K562 (cell line): ENCODE data around the gene TMPRSS9. TPM values are rescaled to one million over a fixed set of nuclear protein-coding genes. Genes with fewer than 3 reads are reported as not detected.
A peak's percentile ranks its signal among the peaks of the same experiment; 100 is the strongest.

Experiments
- ATAC-seq: fragments of 200-7000 bp; cut with Tn5 transposase; 3 replicates; pipeline ENCODE4 v1.9.1; 2020; ENCODE audit warnings: moderate library complexity
- BruUV-seq: library from RNA; stranded (reverse); fragments of 400-500 nt; replicated peaks from 2 replicates; lab custom pipeline; 2021; lab: Mats Ljungman, UMichigan
- CTCF ChIA-PET: fragments of 300-600 bp; formaldehyde crosslinking; extraction: SDS; loops from one replicate; lab custom pipeline; 2021; ENCODE audit warnings: low intra/inter-chr PET ratio; lab: Yijun Ruan, JAX
- POLR2A ChIA-PET: fragments of 300-600, 350-650 bp; sonication (Branson Sonifier 250); formaldehyde crosslinking; extraction: SDS; loops from one replicate; lab custom pipeline; 2021; ENCODE audit warnings: antibody characterized with exemption, inconsistent platforms; lab: Yijun Ruan, JAX
- DNase-seq, 4 experiments: peaks; one replicate each; pipeline versions ENCODE4 v3.0.0 to v3.0.0-alpha.2; 2011 to 2018; ENCODE audit warnings: low spot score in 3 of 4, mixed read lengths in 3 of 4; ENCODE audit errors: extremely low read depth in 1 of 4
- FAIRE-seq: peaks from 2 replicates; lab custom pipeline; 2011; peaks lifted over from hg19 to GRCh38; lab: Jason Lieb, UNC
- H2AFZ ChIP-seq: 2 replicates; pipeline ENCODE4 v1.6.0; 2011; ENCODE audit warnings: low read depth, low read length, control low read depth, inconsistent platforms
- H3K27ac ChIP-seq: fragments of 200-600 bp; 3 replicates; pipeline ENCODE4 v1.8.0; 2011; ENCODE audit warnings: low read depth, mild to moderate bottlenecking, control low read depth, inconsistent platforms, low read length, moderate library complexity, mixed read lengths; ENCODE audit errors: extremely low read depth
- H3K27me3 ChIP-seq, 2 experiments: fragments of 300-600 bp in 1 of 2; 2 replicates in 1 of 2; 3 replicates in 1 of 2; pipeline versions ENCODE4 v1.6.0 to v1.8.0; 2011; ENCODE audit warnings: inconsistent platforms in 2 of 2, low read length in 2 of 2, mild to moderate bottlenecking in 1 of 2, mixed read lengths in 1 of 2, moderate library complexity in 1 of 2; ENCODE audit not compliant: control insufficient read depth in 2 of 2, insufficient read depth in 2 of 2
- H3K36me3 ChIP-seq: fragments of 300-600 bp; 3 replicates; pipeline ENCODE4 v1.8.0; 2011; ENCODE audit warnings: mild to moderate bottlenecking, low read length, inconsistent platforms; ENCODE audit not compliant: control insufficient read depth, insufficient read depth
- H3K4me1 ChIP-seq, 2 experiments: fragments of 200-600 bp in 1 of 2; replicated peaks in 1 of 2; 2 replicates in 1 of 2; 3 replicates in 1 of 2; pipeline versions ENCODE4 v1.5.1 to v1.8.0; 2011; ENCODE audit warnings: inconsistent platforms in 2 of 2, low read length in 2 of 2, mild to moderate bottlenecking in 1 of 2, mixed read lengths in 1 of 2, moderate library complexity in 1 of 2; ENCODE audit not compliant: control insufficient read depth in 2 of 2, insufficient read depth in 2 of 2
- H3K4me2 ChIP-seq: 2 replicates; pipeline ENCODE4 v1.6.1; 2011; ENCODE audit warnings: low read length, control low read depth, inconsistent platforms, mixed read lengths; ENCODE audit not compliant: insufficient read depth
- H3K4me3 ChIP-seq: fragments of 200-600 bp; sonication (generic), shearing (Covaris generic); 2 replicates; pipeline ENCODE4 v1.5.1; 2016; ENCODE audit warnings: control low read depth, inconsistent platforms
- H3K79me2 ChIP-seq: fragments of 200-600 bp; 3 replicates; pipeline ENCODE4 v1.8.0; 2011; ENCODE audit warnings: low read length, inconsistent platforms; ENCODE audit not compliant: control insufficient read depth, insufficient read depth
- H3K9ac ChIP-seq, 2 experiments: 2 replicates each; pipeline versions ENCODE4 v1.6.0 to v1.6.1; 2011; ENCODE audit warnings: low read depth in 2 of 2, low read length in 2 of 2, control low read depth in 1 of 2, inconsistent platforms in 1 of 2, mild to moderate bottlenecking in 1 of 2, mixed read lengths in 1 of 2; ENCODE audit not compliant: insufficient read depth in 1 of 2
- H3K9me1 ChIP-seq: one replicate; pipeline ENCODE4 v1.6.0; 2011; ENCODE audit warnings: inconsistent platforms, mild to moderate bottlenecking, low read length, moderate library complexity; ENCODE audit not compliant: control insufficient read depth, insufficient read depth
- H3K9me3 ChIP-seq: replicated peaks from 2 replicates; pipeline ENCODE4 v1.5.1; 2011; ENCODE audit warnings: low read depth, low read length, inconsistent platforms; ENCODE audit not compliant: control insufficient read depth, insufficient read depth
- H4K20me1 ChIP-seq: replicated peaks from 2 replicates; pipeline ENCODE4 v1.6.1; 2011; ENCODE audit warnings: low read length, inconsistent platforms, mixed read lengths; ENCODE audit not compliant: control insufficient read depth, insufficient read depth
- ELF2 ChIP-seq: fragments of 250-450 bp; sonication (Bioruptor Pico); IDR thresholded peaks from 2 replicates; pipeline ENCODE4 v1.5.0; 2021; ENCODE audit warnings: mild to moderate bottlenecking
- HNRNPL ChIP-seq: fragments of 200-400 bp; formaldehyde crosslinking; IDR thresholded peaks from 2 replicates; pipeline ENCODE4 v1.6.1; 2017; ENCODE audit warnings: low read depth, mild to moderate bottlenecking, low read length
- MTA3 ChIP-seq: fragments of 450-650 bp; formaldehyde crosslinking; IDR thresholded peaks from 2 replicates; pipeline ENCODE4 v1.6.1; 2017; ENCODE audit warnings: mild to moderate bottlenecking, borderline replicate concordance
- NFE2 ChIP-seq: IDR thresholded peaks from 2 replicates; pipeline ENCODE4 v1.6.1; 2014; ENCODE audit warnings: antibody characterized with exemption, low read depth
- PHF20 ChIP-seq: fragments of 450-650 bp; IDR thresholded peaks from 2 replicates; pipeline ENCODE4 v1.6.1; 2018; ENCODE audit not compliant: partially characterized antibody
- ZNF121 ChIP-seq: sonication (generic); formaldehyde crosslinking; conservative IDR thresholded peaks from 2 replicates; pipeline ENCODE4 v1.8.0; 2022; ENCODE audit warnings: missing genetic modification reagents
- ZSCAN32 ChIP-seq: fragments of 450-650 bp; formaldehyde crosslinking; IDR thresholded peaks from 2 replicates; pipeline ENCODE4 v1.4.0; 2020; ENCODE audit warnings: mild to moderate bottlenecking, moderate library complexity
- WGBS: fragments of 100-300 bp; shearing (Covaris generic); methylation state at CpG from one replicate; pipeline ENCODE4 v1.1.6; 2016; ENCODE audit warnings: low coverage, mixed read lengths; ENCODE audit not compliant: insufficient coverage; ENCODE audit errors: missing lambda C conversion rate; 5-methylcytosine and 5-hydroxymethylcytosine counted together
- in situ Hi-C: fragments of 300-500 bp; cut with MboI; formaldehyde crosslinking; loops from 4 replicates; pipeline ENCODE4 v1.15.0; 2018; ENCODE audit warnings: inconsistent platforms, mixed read lengths
- intact Hi-C: fragments of 100-400 bp; cut with micrococcal nuclease; formaldehyde crosslinking; loops from 2 replicates; pipeline ENCODE4 v1.14.2; 2022
- polyA plus RNA-seq, 8 experiments: library from polyadenylated mRNA; depleted of rRNA in 4 of 8; stranded (reverse) in 5 of 8; unstranded in 3 of 8; fragments of >200 nt; fragmentation: Nextera tagmentation in 2 of 8; fragmentation: Illumina TruSeq in 1 of 8; extraction: Ambion mirVana in 2 of 8; extraction: Trizol in 1 of 8; gene quantifications; 2 replicates each; pipeline versions ENCODE4 v1.2.1 to v1.2.3, GENCODE V29; 2011 to 2014; ENCODE audit warnings: inconsistent platforms in 1 of 8, missing spikeins in 1 of 8
- total RNA-seq, 7 experiments: library from RNA; depleted of rRNA in 6 of 7; stranded (reverse); fragments of >200 nt in 6 of 7; fragmentation: Illumina TruSeq in 2 of 7; extraction: Trizol in 2 of 7; gene quantifications; 2 replicates each; pipeline versions ENCODE4 v1.2.1 to v1.2.3, GENCODE V29; 2011 to 2021; ENCODE audit warnings: low replicate concordance in 1 of 7
- TF ChIP-seq, protein P1 (sequence below): IDR thresholded peaks from 2 replicates; pipeline ENCODE4 v1.6.1; 2011; ENCODE audit not compliant: insufficient read length; ENCODE audit errors: extremely low read depth
- TF ChIP-seq, protein P2 (sequence below), 3 experiments: IDR thresholded peaks in 2 of 3; conservative IDR thresholded peaks in 1 of 3; 2 replicates each; pipeline ENCODE4 v1.5.1; 2011 to 2012; ENCODE audit warnings: low read length in 3 of 3, mild to moderate bottlenecking in 3 of 3, control low read depth in 2 of 3, improper control_type of control experiment in 1 of 3, inconsistent platforms in 1 of 3, low read depth in 1 of 3, mixed read lengths in 1 of 3, moderate library complexity in 1 of 3; ENCODE audit not compliant: insufficient read depth in 2 of 3

The TMPRSS9 gene
- total and polyA plus RNA-seq, 9 of the 15 experiments (the other 6 are each of a cell fraction or from before 2014, with no cell fraction given) = 0.01 to 0.03 TPM; not detected in 7

DNA sequence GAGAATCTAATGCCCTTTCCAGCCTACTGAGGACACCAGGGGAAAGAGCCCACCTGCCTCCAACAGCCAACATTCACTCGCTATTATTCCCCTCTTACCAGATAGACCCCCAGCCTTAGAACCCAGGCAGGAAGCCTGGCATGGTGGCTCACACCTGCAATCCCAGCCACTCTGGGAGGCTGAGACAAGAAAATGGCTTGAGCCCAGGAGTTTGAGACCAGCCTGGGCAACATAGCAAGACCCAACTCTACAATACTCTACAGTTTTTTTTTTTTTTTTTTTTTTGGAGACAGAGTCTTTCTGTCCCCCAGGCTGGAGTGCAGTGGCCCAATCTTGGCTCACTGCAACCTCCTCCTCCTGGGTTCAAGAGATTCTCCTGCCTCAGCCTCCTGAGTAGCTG, 100.2 kb downstream of the TMPRSS9 start:
- H3K4me3 ChIP-seq = no peak overlapping the region
- H3K4me2 ChIP-seq = no peak overlapping the region
- no peak overlapping the region; a peak in 1 of 4 replicates for H3K9ac ChIP-seq
- TF ChIP-seq, protein P1, sequence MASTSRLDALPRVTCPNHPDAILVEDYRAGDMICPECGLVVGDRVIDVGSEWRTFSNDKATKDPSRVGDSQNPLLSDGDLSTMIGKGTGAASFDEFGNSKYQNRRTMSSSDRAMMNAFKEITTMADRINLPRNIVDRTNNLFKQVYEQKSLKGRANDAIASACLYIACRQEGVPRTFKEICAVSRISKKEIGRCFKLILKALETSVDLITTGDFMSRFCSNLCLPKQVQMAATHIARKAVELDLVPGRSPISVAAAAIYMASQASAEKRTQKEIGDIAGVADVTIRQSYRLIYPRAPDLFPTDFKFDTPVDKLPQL = no peak
- TF ChIP-seq NFE2 (no peak), ELF2 (no peak), ZNF121 (CRISPR knock-in tag) (peak; percentile 78), MTA3 (no peak), PHF20 (no peak), HNRNPL (no peak), ZSCAN32 (no peak)
- TF ChIP-seq, protein P2, sequence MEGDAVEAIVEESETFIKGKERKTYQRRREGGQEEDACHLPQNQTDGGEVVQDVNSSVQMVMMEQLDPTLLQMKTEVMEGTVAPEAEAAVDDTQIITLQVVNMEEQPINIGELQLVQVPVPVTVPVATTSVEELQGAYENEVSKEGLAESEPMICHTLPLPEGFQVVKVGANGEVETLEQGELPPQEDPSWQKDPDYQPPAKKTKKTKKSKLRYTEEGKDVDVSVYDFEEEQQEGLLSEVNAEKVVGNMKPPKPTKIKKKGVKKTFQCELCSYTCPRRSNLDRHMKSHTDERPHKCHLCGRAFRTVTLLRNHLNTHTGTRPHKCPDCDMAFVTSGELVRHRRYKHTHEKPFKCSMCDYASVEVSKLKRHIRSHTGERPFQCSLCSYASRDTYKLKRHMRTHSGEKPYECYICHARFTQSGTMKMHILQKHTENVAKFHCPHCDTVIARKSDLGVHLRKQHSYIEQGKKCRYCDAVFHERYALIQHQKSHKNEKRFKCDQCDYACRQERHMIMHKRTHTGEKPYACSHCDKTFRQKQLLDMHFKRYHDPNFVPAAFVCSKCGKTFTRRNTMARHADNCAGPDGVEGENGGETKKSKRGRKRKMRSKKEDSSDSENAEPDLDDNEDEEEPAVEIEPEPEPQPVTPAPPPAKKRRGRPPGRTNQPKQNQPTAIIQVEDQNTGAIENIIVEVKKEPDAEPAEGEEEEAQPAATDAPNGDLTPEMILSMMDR (IDR thresholded peaks at IDR 0.05 in 2 of 3, conservative IDR thresholded peaks at IDR 0.05 in 1 of 3; ENCODE audit: insufficient read depth in 2 of 3, low read depth in 1 of 3, low read length in 3 of 3) = no peak
- TF ChIP-seq, all 486 proteins: peak for 1
- ChIA-PET CTCF (no interaction called here), POLR2A (interaction anchor here (3.4 kb wide), 1 partner anchor 16 kb away, joined by 15 read pairs; the partner anchor contains the start of gene GADD45B)
- H3K4me1 ChIP-seq = peaks cover 5 to 40% of the 10 kb centered on the region in 2 experiments; a peak in 3 of 5 replicates
- no peak overlapping the region for H2AFZ ChIP-seq
- ATAC-seq (no peak), DNase-seq (no peak), FAIRE-seq (no peak)
- no TSS peak for BruUV-seq
- no peak overlapping the region for H3K27ac ChIP-seq
- in situ Hi-C loops (no loop called here), intact Hi-C loops (no loop called here)
- H3K27me3 ChIP-seq = no peaks in the 10 kb centered on the region
- 86% methylated on average over 1 of the region's 1 CpG for WGBS
- H3K36me3 ChIP-seq = no peaks in the 10 kb centered on the region
- peaks cover 8% of the 10 kb centered on the region; the same call in 1 of the 2 replicates for H4K20me1 ChIP-seq
- peaks cover 6% of the 10 kb centered on the region for H3K9me1 ChIP-seq
- H3K79me2 ChIP-seq = peaks cover 19% of the 10 kb centered on the region
- no peaks in the 10 kb centered on the region for H3K9me3 ChIP-seq
